GM23338 (cell line): Measurements from ENCODE around the gene FAM76B. TPM values are rescaled to one million over a fixed set of nuclear protein-coding genes. Genes with fewer than 3 reads are reported as not detected.

Experiments used
- CREB1 ChIP-seq: fragments of 250-450 bp; sonication (Bioruptor Pico); IDR thresholded peaks from 2 replicates; pipeline ENCODE4 v1.5.0; 2020; ENCODE audit warnings: low read depth, mild to moderate bottlenecking, moderate library complexity
- JUNB ChIP-seq: IDR thresholded peaks from one replicate; pipeline ENCODE4 v1.6.1; 2016; ENCODE audit warnings: antibody characterized with exemption; ENCODE audit not compliant: unreplicated experiment
- NANOG ChIP-seq: IDR thresholded peaks from 2 replicates; pipeline ENCODE4 v1.6.1; 2016; ENCODE audit warnings: antibody characterized with exemption, borderline replicate concordance
- POLR2AphosphoS5 ChIP-seq: IDR thresholded peaks from 2 replicates; pipeline ENCODE4 v1.6.1; 2016; ENCODE audit warnings: antibody characterized with exemption, low read depth
- REST ChIP-seq: IDR thresholded peaks from one replicate; pipeline ENCODE4 v1.6.1; 2018; ENCODE audit warnings: antibody characterized with exemption; ENCODE audit not compliant: unreplicated experiment
- STAT1 ChIP-seq: IDR thresholded peaks from one replicate; pipeline ENCODE4 v1.6.1; 2016; ENCODE audit warnings: antibody characterized with exemption; ENCODE audit not compliant: unreplicated experiment
- ZNF114 ChIP-seq: fragments of 250-450 bp; sonication (Bioruptor Pico); IDR thresholded peaks from 2 replicates; pipeline ENCODE4 v1.5.0; 2020; ENCODE audit warnings: mild to moderate bottlenecking, moderate library complexity
- ZNF331 ChIP-seq: fragments of 250-450 bp; sonication (Bioruptor Pico); IDR thresholded peaks from 2 replicates; pipeline ENCODE4 v1.5.0; 2020; ENCODE audit warnings: low read depth, mild to moderate bottlenecking, moderate library complexity
- polyA plus RNA-seq: library from polyadenylated mRNA; unstranded; fragments of >200 nt; fragmentation: Nextera tagmentation; extraction: Ambion mirVana; gene quantifications from 2 replicates; pipeline ENCODE4 v1.2.1, GENCODE V29; 2016
- total RNA-seq: library from RNA; depleted of rRNA; stranded (reverse); fragments of >200 nt; shearing (Covaris generic); gene quantifications from 2 replicates; pipeline ENCODE4 v1.2.3, GENCODE V29; 2014
- TF ChIP-seq, protein P1 (sequence below): fragments of 250-450 bp; sonication (Bioruptor Pico); IDR thresholded peaks from 2 replicates; pipeline ENCODE4 v1.5.0; 2020; ENCODE audit warnings: mild to moderate bottlenecking, moderate library complexity

FAM76B gene
- total and polyA plus RNA-seq, 2 experiments from 2014 or later: 21.1 to 37.9 TPM

DNA sequence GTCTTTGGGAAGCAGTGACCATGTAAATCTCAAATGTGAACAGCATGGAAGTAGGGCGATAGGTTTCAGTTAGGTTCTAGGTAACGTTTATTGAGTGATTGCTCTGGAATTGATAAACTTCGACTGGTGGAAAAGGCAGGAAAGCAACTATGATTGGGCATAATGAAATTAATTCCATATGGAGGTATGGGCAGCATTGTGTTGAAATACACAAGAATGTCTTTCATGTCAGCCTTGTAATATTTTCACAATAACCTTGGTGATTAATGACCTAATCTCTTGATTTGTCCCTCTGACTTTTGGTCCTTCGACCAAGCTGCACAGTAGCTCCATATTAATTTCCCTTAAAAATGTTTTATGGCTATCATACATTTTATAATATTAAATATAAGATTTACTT is 3.5 kb upstream of the FAM76B start (continued):
- TF ChIP-seq, protein P1, sequence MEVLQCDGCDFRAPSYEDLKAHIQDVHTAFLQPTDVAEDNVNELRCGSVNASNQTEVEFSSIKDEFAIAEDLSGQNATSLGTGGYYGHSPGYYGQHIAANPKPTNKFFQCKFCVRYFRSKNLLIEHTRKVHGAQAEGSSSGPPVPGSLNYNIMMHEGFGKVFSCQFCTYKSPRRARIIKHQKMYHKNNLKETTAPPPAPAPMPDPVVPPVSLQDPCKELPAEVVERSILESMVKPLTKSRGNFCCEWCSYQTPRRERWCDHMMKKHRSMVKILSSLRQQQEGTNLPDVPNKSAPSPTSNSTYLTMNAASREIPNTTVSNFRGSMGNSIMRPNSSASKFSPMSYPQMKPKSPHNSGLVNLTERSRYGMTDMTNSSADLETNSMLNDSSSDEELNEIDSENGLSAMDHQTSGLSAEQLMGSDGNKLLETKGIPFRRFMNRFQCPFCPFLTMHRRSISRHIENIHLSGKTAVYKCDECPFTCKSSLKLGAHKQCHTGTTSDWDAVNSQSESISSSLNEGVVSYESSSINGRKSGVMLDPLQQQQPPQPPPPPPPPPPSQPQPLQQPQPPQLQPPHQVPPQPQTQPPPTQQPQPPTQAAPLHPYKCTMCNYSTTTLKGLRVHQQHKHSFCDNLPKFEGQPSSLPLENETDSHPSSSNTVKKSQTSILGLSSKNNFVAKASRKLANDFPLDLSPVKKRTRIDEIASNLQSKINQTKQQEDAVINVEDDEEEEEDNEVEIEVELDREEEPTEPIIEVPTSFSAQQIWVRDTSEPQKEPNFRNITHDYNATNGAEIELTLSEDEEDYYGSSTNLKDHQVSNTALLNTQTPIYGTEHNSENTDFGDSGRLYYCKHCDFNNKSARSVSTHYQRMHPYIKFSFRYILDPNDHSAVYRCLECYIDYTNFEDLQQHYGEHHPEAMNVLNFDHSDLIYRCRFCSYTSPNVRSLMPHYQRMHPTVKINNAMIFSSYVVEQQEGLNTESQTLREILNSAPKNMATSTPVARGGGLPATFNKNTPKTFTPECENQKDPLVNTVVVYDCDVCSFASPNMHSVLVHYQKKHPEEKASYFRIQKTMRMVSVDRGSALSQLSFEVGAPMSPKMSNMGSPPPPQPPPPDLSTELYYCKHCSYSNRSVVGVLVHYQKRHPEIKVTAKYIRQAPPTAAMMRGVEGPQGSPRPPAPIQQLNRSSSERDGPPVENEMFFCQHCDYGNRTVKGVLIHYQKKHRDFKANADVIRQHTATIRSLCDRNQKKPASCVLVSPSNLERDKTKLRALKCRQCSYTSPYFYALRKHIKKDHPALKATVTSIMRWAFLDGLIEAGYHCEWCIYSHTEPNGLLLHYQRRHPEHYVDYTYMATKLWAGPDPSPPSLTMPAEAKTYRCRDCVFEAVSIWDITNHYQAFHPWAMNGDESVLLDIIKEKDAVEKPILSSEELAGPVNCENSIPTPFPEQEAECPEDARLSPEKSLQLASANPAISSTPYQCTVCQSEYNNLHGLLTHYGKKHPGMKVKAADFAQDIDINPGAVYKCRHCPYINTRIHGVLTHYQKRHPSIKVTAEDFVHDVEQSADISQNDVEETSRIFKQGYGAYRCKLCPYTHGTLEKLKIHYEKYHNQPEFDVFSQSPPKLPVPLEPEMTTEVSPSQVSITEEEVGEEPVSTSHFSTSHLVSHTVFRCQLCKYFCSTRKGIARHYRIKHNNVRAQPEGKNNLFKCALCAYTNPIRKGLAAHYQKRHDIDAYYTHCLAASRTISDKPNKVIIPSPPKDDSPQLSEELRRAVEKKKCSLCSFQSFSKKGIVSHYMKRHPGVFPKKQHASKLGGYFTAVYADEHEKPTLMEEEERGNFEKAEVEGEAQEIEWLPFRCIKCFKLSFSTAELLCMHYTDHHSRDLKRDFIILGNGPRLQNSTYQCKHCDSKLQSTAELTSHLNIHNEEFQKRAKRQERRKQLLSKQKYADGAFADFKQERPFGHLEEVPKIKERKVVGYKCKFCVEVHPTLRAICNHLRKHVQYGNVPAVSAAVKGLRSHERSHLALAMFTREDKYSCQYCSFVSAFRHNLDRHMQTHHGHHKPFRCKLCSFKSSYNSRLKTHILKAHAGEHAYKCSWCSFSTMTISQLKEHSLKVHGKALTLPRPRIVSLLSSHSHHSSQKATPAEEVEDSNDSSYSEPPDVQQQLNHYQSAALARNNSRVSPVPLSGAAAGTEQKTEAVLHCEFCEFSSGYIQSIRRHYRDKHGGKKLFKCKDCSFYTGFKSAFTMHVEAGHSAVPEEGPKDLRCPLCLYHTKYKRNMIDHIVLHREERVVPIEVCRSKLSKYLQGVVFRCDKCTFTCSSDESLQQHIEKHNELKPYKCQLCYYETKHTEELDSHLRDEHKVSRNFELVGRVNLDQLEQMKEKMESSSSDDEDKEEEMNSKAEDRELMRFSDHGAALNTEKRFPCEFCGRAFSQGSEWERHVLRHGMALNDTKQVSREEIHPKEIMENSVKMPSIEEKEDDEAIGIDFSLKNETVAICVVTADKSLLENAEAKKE (CRISPR knock-in tag): no peak
- TF ChIP-seq NANOG (no peak), JUNB (no peak), POLR2AphosphoS5 (no peak), REST (no peak), CREB1 (CRISPR knock-in tag) (no peak), ZNF331 (no peak), ZNF114 (CRISPR knock-in tag) (no peak), STAT1 (no peak)
